Astrocyte of the cerebellum (primary cell): ENCODE results near the gene CGRRF1.

Source experiments
- DNase-seq: peaks from one replicate; pipeline ENCODE4 v3.0.0-alpha.2; 2011; ENCODE audit warnings: low read depth
- H3K4me3 ChIP-seq: 2 replicates; pipeline ENCODE4 v1.5.1; 2011; ENCODE audit warnings: mild to moderate bottlenecking, low read depth, low read length, moderate library complexity
- CTCF ChIP-seq: IDR thresholded peaks from 2 replicates; pipeline ENCODE4 v1.5.1; 2012; ENCODE audit warnings: low read length, low read depth, moderate library complexity, mild to moderate bottlenecking; ENCODE audit errors: missing control alignments
- in situ Hi-C: cut with HindIII; loops from 2 replicates; pipeline ENCODE4 v1.10.0; 2017; ENCODE audit warnings: low sequenced_read_pairs

CGRRF1 gene

GRCh38 chr14:54577977-54578376, 68.3 kb downstream of the CGRRF1 start:
- in situ Hi-C loops, result no loop called here
- TF ChIP-seq CTCF, result no peak
- DNase-seq, result no peak

GRCh38 chr14:54579621-54580020, 69.9 kb downstream of the CGRRF1 start:
- DNase-seq, result no peak
- in situ Hi-C loops, result no loop called here
- no peak overlapping the region for H3K4me3 ChIP-seq
- TF ChIP-seq CTCF, result no peak

More at GRCh38 chr14:54577977-54578376, 68.3 kb downstream of the CGRRF1 start:
- no peak overlapping the region for H3K4me3 ChIP-seq

- TF ChIP-seq CTCF, result no peak
These were observed 71.2 kb downstream of the CGRRF1 start for GRCh38 chr14:54580933-54581332.

GRCh38 chr14:54582334-54582733, 72.6 kb downstream of the CGRRF1 start:
- no peak for TF ChIP-seq CTCF
- in situ Hi-C loops, result no loop called here
- no peak overlapping the region for H3K4me3 ChIP-seq
- DNase-seq, result no peak

More at GRCh38 chr14:54580933-54581332, 71.2 kb downstream of the CGRRF1 start:
- DNase-seq, result no peak
- H3K4me3 ChIP-seq, result no peak overlapping the region
- in situ Hi-C loops, result no loop called here

- no peak for DNase-seq
- in situ Hi-C loops, result no loop called here
- no peak overlapping the region for H3K4me3 ChIP-seq
- TF ChIP-seq CTCF, result no peak
These were observed 74.4 kb downstream of the CGRRF1 start for GRCh38 chr14:54584097-54584496.

GRCh38 chr14:54585214-54585613, 75.5 kb downstream of the CGRRF1 start:
- DNase-seq, result no peak
- no peak for TF ChIP-seq CTCF
- H3K4me3 ChIP-seq, result no peak overlapping the region
- in situ Hi-C loops, result no loop called here
